ENCODE measurements around the gene ORM2.
"Not testable (repeated sequence)": the region's sequence is repeated elsewhere in the genome, so short reads cannot be mapped to it uniquely, and the experiment has no call there.

ORM2 gene

DNA sequence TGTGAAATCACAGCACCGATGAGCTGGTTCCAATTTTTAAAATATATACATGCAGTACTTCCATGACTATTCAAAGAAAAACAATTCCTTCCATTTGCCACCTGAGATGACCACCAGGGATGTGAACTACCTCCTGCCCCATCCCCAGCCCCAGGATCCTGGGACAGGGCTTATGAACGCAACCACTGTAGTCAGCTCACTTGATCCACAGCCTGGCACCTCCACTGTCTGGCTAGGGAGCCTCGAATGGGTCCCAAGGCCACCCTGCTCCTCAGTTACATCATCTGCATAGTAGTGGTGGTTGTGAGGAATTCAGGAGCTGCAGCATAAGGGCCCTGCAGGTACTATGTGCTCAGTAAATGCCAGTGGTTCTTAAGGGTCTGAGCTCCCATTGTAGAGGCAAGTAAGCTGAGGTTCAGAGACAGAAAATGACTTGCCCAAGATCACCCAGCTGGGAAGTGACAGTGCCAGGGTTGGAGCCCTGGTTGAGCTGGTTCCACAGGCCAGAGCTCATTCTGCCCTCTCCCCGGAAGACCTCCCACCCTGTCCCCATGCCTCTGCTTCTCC is 2.9 kb downstream of the ORM2 start:
- not testable (repeated sequence) for DNase-seq

DNA sequence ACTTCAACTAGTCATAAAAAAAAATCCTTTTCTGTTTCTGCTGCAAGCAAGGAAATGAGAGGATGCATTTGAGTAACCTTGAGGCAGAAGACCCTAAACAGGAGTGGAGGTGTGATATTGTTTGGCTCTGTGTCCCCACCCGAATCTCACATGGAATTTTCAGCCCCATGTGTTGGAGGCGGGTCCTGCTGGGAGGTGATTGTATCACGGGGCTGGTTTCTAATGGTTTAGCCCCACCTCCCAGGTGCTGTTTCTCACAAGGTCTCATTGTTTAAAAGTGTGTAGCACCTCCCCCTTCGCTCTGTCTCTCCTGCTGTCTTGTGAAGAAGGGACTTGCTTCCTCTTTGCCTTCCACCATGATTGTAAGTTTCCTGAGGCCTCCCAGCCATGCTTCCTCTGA is 4.0 kb downstream of the ORM2 start:
- not testable (repeated sequence) for DNase-seq

DNA sequence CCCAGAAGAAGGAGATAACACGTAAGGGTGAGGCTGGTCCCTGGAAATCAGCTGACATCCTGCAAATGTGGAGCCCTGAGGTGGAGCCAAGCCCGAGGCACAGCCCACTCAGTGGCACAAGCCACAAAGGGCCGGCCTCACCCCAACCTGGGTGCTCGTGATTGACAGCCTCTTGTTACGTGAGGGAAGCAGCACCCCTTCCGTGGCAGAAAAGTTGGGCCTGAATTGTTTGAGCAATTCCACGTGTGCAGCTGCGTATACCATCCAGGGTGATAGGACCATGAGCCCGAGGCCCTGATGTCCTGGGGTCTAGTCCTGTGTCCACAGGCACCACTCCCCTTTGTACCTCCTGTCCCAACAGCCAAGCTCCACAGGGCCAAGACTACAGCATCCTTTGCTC is 4.8 kb downstream of the ORM2 start:
- DNase-seq: no peak

DNA sequence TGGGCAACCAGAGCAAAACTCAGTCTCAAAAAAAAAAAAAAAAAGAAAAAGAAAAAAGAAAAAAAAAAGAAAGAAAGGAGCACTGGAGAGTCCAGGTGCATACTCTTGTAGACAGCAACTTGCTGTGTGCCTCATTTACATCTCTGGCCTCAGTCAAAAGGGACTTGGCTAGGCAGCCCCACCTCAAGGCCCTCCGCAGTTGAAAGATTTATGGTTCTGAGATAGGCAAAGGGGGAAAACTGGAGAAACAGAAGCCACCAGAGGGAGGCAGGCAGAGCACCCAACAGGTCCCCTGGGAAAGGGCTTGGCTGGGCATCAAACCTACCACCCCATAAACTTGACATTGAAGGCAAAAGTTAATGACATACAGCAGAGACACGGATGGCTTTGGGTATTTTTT is 6.1 kb downstream of the ORM2 start:
- DNase-seq: no peak

DNA sequence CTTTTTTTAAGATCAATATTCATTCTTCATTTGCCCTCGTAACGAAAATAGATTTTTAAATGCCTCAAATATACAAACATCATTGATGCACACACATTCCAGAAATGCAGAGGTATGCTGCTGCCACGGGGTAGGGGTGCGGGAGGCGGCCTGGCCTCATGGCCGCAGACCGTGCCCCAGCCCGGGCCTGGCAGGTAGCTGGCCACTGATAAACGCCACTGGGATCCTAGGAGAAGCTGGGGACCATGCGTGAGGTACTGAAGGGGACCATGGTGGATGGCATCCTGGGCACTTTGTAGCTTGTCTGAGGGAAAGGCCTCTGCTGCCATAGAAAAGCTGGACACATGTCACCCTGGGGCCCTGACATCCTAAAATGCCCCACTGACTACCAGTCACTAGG is 6.5 kb downstream of the ORM2 start:
- no peak for DNase-seq

DNA sequence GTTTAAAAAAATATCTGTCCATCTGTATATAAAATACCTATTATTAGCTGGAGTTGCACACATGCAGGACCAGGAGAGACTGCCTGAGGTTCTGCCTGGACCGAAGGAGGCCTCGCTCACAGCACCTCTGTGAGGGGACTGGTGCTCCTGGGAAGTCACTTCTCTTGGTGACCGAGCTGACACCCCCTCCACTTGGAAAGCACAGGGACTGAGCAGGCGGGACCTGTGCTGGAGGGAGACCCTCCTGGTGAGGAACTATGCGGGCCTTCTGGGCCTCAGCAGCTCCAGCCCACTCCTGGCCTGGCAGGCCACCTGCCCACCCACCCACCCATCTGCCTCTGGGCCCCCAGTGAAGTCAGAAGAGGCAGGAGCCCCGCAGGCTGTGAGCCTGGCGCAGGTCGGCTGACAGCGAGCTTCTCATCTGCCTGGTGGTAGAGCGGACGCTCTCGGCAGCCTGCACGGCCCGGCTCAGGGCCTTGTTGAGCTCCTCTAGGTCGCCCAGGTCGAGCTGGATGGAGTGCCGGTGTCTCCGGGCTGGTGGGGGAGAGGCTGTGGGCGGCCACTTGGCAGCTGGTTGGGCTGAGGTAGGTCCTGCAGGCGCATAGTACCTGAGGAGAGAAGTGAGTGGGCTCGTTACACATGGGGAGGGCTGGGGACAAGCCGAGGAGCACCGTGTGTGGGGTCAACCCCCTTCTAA is 7.2 kb downstream of the ORM2 start:
- DNase-seq: no peak

DNA sequence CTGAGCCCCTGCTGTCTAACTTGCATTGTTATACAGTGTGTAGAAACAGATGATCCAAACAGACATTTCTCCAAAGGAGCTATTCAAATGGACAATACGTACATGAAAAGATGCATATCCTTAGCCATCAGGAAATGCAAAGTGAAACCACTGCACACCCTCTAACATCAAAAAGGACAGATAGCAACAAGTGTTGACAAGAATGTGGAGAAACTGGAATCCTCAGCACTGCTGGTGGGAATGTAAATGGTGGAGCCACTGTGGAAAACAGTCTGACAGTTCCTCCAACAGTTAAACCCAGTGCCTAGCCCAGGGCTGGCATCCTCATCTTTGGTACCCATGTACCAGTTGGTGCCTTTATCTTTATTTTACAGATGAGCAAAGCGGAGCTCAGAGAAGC is 8.5 kb downstream of the ORM2 start:
- DNase-seq: no peak

DNA sequence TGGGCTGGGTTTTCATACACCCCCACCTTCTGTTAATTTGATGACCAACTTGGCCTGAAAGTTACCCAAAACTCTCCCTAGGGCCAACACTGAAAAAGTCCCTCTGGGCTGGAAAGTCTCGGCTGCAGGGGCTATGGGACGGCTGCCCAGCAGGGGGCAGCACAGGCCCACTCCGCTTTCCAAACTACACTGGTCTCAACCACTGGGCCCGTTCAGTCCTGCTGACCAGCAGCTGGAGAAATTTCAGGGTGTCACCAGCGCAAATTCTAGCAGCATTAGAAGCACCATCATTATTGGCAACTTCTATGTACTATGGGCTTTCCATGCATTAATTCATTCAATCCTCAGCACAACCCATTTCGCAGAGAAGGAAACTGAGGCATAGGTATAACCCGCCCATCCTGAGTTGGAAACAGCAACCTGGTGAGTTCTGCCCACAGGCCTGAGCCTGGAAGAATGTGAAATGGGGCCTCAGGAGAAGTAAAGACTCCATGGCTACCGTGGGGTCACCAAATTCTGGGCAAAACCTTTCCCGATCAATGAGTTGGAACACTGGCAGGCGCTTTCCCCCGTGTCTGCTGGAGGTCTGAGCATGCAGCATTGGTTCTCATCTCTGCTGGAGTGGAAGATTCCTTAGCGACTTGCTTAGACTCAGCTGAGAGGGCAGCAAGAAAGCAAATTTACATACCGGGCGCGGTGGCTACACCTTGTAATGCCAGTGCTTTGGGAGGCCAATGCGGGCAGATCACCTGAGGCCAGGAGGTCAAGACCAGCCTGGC is 9.7 kb downstream of the ORM2 start:
- peak; percentile 51 for DNase-seq

DNA sequence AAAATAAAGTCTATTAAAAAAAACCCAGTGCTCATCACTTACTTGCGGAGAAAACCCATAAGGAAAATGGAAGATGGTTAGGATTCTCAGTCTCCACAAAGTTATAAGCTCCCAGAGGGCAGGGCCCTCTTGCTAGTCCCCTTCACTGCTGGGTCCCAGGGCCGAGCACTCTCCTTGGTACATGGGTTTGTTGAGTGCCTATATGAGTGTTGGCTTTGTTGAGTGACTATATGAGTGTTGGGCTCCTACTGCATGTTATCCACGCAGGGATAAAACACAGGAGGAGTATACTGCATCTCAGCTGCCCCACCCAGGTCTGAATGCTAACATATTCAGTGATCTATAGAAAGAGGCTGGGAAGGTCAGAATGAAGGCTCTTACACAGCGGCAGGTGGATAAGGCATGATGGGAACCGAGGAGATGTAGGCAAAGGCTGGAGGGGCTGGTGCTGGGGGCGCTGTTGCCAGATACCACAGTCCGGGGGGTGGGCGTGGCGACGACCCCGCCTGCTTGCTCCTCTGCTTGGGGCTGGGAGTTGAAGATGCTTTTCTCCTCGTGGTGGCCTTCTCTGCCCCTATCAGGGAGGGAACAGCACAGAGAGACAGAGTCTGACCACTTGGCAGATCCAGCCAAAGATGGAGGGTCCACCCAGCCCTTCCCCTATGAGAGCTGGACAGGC is 11.6 kb downstream of the ORM2 start:
- no peak for DNase-seq

DNA sequence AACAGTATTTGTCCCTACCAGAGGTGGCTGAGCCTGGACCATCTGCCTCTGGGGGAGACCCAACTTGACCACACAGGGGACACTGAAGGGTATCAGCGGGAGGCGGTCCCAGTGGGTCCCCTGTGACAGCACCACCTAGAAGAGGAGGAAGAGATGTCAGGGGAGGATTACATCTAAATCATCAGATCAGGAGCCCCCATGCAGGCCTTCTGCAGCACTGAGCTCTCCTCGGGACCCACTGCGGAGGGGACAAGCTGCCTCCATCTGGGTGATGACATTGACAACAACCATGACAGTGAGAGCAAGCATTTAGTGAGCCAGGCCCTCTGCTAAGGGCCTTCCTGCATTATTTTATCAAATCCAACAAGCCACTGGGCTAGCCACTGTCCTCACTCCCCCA is 12.3 kb downstream of the ORM2 start:
- no peak for DNase-seq

DNA sequence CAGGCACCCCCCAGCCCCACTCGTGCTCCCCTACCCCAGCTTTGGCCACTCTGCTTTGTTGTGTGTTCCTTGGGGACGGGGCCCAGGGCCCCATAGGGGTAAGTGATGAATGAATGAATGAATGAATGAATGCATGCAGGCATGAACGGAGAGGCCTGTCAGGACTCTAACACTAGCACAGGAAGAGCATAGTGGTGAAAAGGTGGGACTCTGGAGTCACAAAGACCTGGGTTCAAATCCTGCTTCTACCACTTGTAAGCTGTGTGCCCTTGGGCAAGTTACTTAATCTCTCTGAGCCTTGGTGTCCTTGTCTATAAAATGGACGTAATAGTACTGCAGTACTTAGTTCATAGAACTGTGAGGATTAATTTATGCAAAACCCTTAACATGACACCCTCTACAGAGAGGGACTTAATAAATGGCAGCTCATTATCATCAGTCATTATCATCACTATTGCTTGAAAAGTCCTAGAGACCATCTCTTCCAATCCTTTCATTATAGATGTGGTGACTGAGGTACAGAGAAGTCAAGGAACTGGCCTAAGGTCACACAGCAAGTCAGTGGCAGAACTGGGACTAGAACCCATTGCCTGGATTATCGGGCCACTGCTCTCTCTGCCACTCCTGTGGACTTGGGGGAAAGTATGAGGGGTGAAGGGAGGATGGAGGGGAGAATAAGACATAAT is 13.2 kb downstream of the ORM2 start:
- DNase-seq: no peak

DNA sequence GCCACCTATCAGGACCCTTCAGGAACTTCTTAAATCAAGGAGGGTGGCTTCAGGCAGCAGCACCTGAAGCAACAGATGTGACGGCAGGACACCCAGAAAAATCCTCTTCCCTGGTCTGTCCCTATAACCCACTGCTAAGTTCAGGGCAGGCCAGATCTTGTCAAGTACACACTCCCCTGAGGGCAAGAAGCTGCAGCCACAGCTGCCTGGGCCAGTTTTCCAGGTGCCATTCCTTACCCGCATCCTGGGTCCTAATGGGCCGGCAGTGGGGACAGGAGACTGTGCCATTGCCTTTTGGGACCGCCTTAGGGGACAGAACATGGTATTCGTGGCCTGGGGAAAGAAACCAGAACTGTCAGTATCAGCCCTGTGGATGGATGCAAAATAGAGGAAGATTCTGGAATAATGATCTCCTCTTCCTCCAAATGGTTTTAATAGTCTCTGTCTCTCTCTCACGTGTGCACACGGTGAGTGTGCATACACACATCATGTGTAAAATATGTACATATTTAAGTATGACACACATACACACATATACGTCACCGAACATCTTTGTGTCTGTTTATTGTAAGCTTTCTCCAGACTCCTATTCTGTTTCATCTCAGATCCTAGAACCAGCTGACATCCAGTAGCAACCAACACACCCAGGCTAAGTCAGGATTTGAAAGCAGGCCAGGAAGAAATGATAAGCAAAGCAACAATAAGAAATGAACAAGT is 14.0 kb downstream of the ORM2 start:
- DNase-seq: no peak

DNA sequence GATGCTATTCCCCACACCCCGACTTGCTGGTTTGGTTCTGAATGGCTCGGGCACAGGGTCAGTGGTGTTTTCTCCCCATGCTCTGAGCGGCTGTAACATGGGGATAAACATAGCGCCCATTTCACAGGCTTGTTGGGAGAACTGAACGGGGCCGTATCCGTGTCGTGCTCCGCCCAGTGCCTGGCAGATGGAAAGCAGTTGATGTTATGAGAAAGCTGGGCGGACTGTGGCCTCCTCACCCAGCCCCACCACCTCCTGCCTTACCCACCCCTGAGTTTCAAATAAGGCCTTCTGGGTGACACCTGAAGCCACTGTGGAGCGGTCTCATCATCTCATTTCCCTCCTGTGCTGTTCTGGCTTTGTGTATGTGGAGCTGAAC is 14.5 kb downstream of the ORM2 start:
- no peak for DNase-seq

DNA sequence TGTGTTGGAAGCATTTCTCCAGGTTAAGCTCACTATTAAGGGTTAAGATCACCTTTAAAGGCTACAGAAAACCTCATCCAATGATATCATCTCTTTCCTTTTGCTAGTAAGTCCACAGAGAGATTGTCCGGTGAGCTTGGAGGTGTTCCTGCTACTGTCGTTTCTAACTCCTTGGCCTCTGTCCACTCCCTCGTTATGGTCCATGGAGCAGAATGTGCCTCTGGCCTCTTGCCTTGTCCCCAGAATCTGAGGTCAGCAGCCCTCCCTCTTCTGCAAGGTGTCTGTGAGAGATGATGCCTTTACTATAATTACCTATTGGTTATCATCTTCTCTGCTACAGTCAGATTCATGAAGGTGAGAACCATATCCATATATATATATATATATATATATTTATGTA is 15.0 kb downstream of the ORM2 start:
- DNase-seq: no peak

DNA sequence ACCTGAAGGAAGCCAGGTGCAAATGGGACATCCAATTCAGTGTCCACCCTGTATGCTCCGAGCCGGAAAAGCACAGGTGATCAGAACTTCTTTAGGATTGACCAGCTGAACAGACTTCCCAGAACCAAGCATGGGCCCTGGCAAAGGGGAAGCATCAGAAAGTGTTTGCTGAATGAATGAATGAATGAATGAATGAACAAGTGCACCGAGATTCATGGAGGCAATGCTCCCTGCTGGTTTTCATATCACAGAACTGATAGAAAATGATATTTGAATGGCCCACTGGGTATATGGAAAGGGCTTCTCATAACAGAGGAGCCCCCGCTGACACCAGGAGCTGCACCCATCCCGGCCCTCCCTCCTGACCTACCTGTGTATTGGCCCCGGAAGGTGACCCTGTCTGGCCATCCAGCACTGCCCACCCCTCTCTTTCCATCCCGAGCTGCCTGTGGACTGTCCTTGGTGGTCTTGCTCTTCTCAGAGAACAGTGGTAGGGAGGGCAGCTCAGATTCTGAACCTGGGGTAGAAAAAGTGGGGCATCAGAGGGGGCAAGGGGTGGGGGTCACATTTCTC is 15.9 kb downstream of the ORM2 start:
- no peak for DNase-seq

DNA sequence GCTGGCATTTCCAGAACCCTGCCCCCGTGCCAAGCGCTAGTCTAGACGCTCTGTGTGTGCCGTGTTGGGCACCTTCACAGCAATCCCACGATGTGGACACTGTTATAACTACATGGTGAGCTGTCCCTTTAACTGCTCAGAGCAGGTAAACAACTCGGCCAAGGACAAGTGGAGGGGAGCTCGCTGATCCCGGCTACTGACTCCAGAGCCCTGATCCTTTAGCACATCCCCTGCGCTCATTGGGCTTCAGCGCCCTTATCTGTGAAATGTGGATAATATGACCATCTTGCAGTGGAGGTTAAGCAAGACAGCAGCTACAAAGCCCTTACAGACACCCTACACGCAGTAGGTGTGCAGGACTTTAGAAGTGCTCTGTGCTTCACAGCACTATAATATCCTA is 16.5 kb downstream of the ORM2 start:
- no peak for DNase-seq

DNA sequence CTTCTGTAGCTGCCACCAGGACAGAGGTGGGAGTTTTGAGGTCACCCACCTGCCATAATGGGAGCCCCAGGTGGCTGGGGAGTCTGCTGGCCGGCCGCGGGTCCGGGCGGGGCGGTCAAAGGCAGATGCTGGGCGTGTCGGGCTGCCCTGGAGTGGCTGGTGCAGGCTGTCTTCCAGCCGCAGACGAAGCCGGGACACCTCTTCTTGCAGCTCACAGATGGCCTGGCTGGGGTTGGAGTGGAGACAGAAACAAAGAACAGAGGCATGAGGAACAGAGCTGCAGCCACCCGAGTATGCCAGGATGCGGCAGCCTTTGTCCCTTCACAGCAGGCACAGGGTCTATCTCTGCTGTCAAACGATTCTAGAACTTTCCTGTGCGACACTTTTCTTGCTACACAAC is 18.0 kb downstream of the ORM2 start:
- no peak for DNase-seq

DNA sequence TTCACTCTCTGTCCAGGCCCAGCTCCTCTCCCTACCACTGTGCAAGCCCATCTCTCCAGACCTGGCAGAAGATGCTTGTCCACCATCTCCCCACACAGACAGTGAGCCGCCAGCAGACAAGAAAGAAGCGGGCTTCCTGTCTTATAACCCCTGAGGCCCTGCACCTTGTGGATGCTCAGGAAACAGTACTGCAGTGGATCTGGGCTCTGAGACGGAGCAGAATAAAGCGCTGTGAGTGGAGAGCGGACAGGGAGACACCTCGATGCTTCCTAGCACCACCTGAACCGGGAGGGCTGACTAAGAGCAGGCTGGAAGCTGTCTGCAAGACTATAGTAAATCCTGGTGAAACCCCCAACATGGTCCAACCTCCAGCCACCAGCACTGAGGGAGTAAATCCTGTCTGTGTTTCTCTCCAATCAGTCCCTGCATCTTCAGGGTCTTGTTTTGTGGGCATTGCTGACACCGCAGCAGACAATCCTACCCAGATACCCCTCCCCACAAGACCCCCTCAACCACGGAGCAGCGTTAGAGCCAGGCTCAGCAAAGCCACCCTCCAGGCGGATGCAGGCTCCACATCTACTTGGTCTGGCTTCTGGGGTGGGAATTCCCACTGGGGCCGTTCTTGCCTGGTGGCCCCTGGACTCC is 18.7 kb downstream of the ORM2 start:
- DNase-seq: no peak

DNA sequence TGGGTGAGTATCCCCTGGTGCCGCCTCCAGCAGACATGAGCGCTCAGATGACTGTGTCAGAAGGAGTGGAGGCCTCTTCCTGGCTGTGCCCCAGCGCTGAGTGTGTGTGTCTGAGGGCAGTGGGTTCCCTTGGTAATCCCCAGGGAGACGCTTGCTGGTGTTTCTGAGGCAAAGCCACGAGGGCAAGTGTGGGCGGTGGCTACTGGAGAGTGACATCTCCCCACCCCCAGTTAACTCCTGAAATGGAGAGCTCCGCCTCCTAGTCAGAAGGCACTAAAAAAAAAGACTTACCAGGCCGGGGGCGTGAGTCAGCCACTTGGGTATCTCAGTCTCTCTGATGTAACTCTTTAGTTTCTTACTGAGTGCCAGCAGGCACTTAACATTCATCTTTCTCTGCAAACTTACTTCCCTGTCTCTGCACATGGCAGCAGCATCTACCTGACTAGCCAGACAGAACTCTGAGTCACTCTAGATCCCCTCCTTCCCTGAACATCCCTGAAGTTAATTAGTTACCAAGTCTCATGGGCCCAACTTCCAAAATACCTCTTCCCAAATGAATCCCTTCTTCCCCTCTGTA is 19.3 kb downstream of the ORM2 start:
- peak; percentile 82 for DNase-seq

DNA sequence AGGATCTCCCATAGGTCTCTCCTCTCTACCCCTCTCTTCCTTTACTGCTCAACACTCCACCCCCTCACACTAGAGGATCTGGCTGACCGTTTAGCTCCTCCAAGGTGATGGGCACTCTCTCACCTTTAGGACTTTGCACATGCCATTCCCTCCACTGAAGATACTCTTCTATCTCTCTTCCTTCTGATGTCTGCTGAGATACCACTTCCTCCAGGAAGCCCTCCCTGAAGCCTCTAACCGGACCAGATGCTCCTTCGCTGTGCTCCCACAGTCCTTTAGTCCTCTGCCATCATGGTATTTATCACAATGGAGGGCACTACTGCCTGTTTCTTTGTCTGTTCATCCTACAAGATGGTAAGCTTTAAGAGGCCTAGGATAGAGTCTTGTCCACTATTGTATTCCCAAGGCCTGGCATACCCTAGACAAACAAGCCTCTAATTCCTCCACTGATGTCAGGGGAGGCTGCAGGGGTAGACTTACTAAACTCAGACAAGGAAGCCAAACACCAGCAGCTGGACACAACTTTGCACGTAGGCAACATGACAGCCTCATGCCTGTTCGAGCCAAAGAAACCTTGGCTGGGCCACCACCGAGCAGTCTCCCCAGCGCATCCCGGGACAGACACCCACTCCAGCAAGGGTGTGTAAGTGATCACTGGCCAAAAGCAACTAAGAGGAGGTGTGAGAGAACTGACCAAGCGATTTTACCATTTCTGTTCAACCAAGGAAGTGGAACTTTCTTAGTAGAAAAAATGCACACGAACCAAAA is 20.2 kb downstream of the ORM2 start:
- no peak for DNase-seq

All from CD4-positive, alpha-beta T cell treated with Interferon gamma for 1 hour (primary cell).